Renal pelvis (tissue), 4 donors: ENCODE measurements around the gene TCHP. TPM values are rescaled to one million over a fixed set of nuclear protein-coding genes. Genes with fewer than 3 reads are reported as not detected.
A peak's percentile ranks its signal among the peaks of the same experiment; 100 is the strongest.
"Not testable (repeated sequence)": the region's sequence is repeated elsewhere in the genome, so short reads cannot be mapped to it uniquely, and the experiment has no call there.

Source experiments
- DNase-seq: peaks from one replicate; pipeline ENCODE4 v3.0.0-alpha.2; 2013
- polyA plus RNA-seq, 3 donors: library from polyadenylated mRNA; unstranded; fragments of 120-200 nt; gene quantifications; one replicate each; pipeline ENCODE4 v1.2.1, GENCODE V29; 2013; ENCODE audit not compliant: insufficient read length in 3 of 3

TCHP gene
- polyA plus RNA-seq, 3 donors: 24.6 to 32.1 (median 27.7) TPM

- not testable (repeated sequence) for DNase-seq
These were observed 29.3 kb downstream of the TCHP start for GRCh38 chr12:109929326-109929725.

- DNase-seq: no peak
These were observed 30.1 kb downstream of the TCHP start for GRCh38 chr12:109930028-109930800.

GRCh38 chr12:109931143-109931542 lies 31.1 kb downstream of the TCHP start:
- no peak for DNase-seq

GRCh38 chr12:109932878-109933503 lies 32.9 kb downstream of the TCHP start:
- DNase-seq: no peak

GRCh38 chr12:109934026-109934425 lies 34.0 kb downstream of the TCHP start:
- no peak for DNase-seq

- no peak for DNase-seq
These were observed 37.3 kb downstream of the TCHP start for GRCh38 chr12:109937371-109937770.

GRCh38 chr12:109938947-109939346 lies 38.9 kb downstream of the TCHP start:
- no peak for DNase-seq

- DNase-seq: no peak
These were observed 39.4 kb downstream of the TCHP start for GRCh38 chr12:109939504-109939903.

- no peak for DNase-seq
These were observed 40.4 kb downstream of the TCHP start for GRCh38 chr12:109940339-109940923.

GRCh38 chr12:109943811-109944210 lies 43.7 kb downstream of the TCHP start:
- DNase-seq: no peak

- peak; percentile 46 for DNase-seq
These were observed 44.7 kb downstream of the TCHP start for GRCh38 chr12:109944561-109945359.

GRCh38 chr12:109946505-109946904 lies 46.4 kb downstream of the TCHP start:
- peak; percentile 35 for DNase-seq

GRCh38 chr12:109946913-109947312 lies 46.8 kb downstream of the TCHP start:
- DNase-seq: no peak

GRCh38 chr12:109947521-109947920 lies 47.4 kb downstream of the TCHP start:
- DNase-seq: no peak

GRCh38 chr12:109948368-109948767 lies 48.3 kb downstream of the TCHP start:
- DNase-seq: no peak

- peak; percentile 69 for DNase-seq
These were observed 49.0 kb downstream of the TCHP start for GRCh38 chr12:109949089-109949488.

GRCh38 chr12:109950625-109951024 lies 50.6 kb downstream of the TCHP start:
- no peak for DNase-seq

GRCh38 chr12:109951136-109951535 lies 51.1 kb downstream of the TCHP start:
- DNase-seq: no peak

- no peak for DNase-seq
These were observed 51.7 kb downstream of the TCHP start for GRCh38 chr12:109951751-109952150.

GRCh38 chr12:109952160-109952858 lies 52.2 kb downstream of the TCHP start:
- DNase-seq: no peak

- DNase-seq: no peak
These were observed 52.8 kb downstream of the TCHP start for GRCh38 chr12:109952873-109953272.

GRCh38 chr12:109953656-109954055 lies 53.6 kb downstream of the TCHP start:
- DNase-seq: no peak
